ENCODE measurements around the gene TMEM255B.

The TMEM255B gene

DNA sequence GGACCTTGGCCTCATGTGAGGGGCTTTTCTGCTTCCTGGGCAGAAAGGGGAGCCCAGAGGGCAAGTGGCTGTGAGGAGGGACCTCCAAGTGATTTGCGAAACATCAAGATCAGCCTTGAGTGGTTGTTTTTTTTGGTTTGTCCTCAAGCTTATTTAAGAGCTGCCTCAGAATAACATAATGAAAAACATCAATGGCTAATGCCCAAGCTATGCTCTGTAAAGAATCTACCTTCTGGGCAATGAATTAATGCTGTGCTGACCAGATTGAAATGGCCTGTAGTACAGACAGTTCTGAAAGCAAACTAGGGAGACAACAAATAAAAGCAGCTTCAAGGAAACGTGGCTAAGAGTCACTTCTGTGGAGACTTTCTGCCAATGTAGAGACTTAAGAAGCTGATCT is 8.3 kb downstream of the TMEM255B start:
- Histone ChIP-seq H3K27ac (no peak overlapping the region), H3K79me2 (ENCODE audit: insufficient read depth, low read depth) (no peaks in the 10 kb centered on the region), H2AFZ (ENCODE audit: low read depth) (no peak overlapping the region), H3K4me3 (IDR thresholded peaks at IDR 0.05; ENCODE audit: insufficient read depth, low read depth, low read length) (no peak overlapping the region), H3K4me1 (ENCODE audit: low read depth, poor library complexity, severe bottlenecking) (no peaks in the 10 kb centered on the region), H4K20me1 (ENCODE audit: insufficient read depth) (no peaks in the 10 kb centered on the region), H3K4me2 (no peak overlapping the region), H3K9ac (no peak overlapping the region), H3K27me3 (ENCODE audit: insufficient read depth, low read depth) (peaks cover 82% of the 10 kb centered on the region), H3K36me3 (ENCODE audit: insufficient read depth) (no peaks in the 10 kb centered on the region)
- TF ChIP-seq, protein P1, sequence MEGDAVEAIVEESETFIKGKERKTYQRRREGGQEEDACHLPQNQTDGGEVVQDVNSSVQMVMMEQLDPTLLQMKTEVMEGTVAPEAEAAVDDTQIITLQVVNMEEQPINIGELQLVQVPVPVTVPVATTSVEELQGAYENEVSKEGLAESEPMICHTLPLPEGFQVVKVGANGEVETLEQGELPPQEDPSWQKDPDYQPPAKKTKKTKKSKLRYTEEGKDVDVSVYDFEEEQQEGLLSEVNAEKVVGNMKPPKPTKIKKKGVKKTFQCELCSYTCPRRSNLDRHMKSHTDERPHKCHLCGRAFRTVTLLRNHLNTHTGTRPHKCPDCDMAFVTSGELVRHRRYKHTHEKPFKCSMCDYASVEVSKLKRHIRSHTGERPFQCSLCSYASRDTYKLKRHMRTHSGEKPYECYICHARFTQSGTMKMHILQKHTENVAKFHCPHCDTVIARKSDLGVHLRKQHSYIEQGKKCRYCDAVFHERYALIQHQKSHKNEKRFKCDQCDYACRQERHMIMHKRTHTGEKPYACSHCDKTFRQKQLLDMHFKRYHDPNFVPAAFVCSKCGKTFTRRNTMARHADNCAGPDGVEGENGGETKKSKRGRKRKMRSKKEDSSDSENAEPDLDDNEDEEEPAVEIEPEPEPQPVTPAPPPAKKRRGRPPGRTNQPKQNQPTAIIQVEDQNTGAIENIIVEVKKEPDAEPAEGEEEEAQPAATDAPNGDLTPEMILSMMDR (conservative IDR thresholded peaks at IDR 0.05; ENCODE audit: low read depth, low read length): no peak

DNA sequence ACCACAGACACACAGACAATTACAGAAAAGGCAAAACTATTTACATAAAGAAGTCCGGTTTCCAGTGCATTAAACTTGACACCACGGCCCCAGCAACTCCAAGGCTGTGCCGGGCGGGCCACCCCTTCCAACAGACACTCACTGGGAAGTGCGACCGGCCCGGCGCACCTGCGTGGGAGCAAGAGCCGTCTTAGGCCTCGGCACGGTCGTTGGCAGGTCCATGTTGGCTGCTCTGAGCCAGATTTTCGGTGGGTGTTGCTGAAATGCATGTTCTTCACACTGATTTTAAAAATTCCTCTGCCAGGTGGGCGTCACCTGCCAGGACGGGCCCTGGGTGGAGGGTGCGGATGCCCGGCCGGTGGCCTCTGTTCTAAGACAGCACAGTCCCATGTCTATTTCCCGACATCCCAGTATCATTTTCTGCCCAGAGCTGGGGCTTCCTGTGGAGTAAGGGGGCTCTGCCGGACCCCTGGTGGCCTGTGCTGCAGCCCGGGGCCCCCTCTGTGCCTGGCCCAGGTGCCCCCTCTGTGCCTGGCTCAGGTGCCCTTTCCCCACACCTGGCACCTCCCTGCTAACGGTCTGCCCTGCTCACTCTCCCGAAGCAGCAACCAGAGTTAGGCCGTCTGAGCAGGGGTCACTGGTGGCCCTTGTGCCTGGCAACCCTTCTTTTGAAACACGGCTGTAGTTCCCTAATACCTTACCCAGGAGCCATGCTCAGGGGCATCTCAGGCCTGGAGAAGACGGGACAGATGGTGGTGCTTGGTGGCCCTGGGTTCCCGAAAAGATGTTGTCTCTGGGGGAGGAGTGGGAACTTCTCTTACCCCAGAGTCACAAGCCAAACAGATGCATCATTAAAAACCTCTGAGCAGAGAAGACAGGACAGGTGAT is 9.2 kb downstream of the TMEM255B start:
- Histone ChIP-seq H3K4me3 (IDR thresholded peaks at IDR 0.05; ENCODE audit: insufficient read depth, low read depth, low read length) (no peak overlapping the region), H3K4me1 (ENCODE audit: low read depth, poor library complexity, severe bottlenecking) (no peaks in the 10 kb centered on the region), H3K27ac (no peak overlapping the region), H4K20me1 (ENCODE audit: insufficient read depth) (no peaks in the 10 kb centered on the region), H3K4me2 (no peak overlapping the region), H3K36me3 (ENCODE audit: insufficient read depth) (no peaks in the 10 kb centered on the region), H3K79me2 (ENCODE audit: insufficient read depth, low read depth) (no peaks in the 10 kb centered on the region), H3K27me3 (ENCODE audit: insufficient read depth, low read depth) (peaks cover 73% of the 10 kb centered on the region), H2AFZ (ENCODE audit: low read depth) (no peak overlapping the region), H3K9ac (no peak overlapping the region)
- TF ChIP-seq, protein P1 (conservative IDR thresholded peaks at IDR 0.05; ENCODE audit: low read depth, low read length): no peak

DNA sequence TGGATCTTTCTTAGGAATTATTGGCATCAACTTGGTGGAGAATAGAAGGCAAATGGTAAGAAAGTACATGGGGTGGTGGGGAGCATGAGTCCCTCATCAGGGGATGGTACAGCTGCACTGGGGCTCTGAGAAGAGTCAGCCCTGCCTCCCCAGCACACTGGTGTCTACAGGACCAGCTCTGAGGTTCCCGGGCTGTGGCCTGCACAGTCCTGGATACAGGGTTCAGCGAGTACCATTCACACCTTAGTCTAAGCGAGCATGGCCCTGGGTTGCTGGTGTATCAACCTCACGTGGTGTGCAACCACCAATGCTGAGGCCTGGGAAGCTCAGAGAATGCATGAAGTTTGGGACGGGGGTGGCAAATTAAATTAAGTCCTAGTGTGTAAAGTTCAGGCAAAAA is 10.1 kb downstream of the TMEM255B start:
- Histone ChIP-seq H4K20me1 (ENCODE audit: insufficient read depth) (no peaks in the 10 kb centered on the region), H3K9ac (no peak overlapping the region), H3K4me2 (no peak overlapping the region), H3K79me2 (ENCODE audit: insufficient read depth, low read depth) (no peaks in the 10 kb centered on the region), H3K36me3 (ENCODE audit: insufficient read depth) (no peaks in the 10 kb centered on the region), H3K4me1 (ENCODE audit: low read depth, poor library complexity, severe bottlenecking) (no peaks in the 10 kb centered on the region), H3K27me3 (ENCODE audit: insufficient read depth, low read depth) (peaks cover 65% of the 10 kb centered on the region), H2AFZ (ENCODE audit: low read depth) (no peak overlapping the region), H3K4me3 (IDR thresholded peaks at IDR 0.05; ENCODE audit: insufficient read depth, low read depth, low read length) (no peak overlapping the region), H3K27ac (no peak overlapping the region)
- TF ChIP-seq, protein P1 (conservative IDR thresholded peaks at IDR 0.05; ENCODE audit: low read depth, low read length): no peak

DNA sequence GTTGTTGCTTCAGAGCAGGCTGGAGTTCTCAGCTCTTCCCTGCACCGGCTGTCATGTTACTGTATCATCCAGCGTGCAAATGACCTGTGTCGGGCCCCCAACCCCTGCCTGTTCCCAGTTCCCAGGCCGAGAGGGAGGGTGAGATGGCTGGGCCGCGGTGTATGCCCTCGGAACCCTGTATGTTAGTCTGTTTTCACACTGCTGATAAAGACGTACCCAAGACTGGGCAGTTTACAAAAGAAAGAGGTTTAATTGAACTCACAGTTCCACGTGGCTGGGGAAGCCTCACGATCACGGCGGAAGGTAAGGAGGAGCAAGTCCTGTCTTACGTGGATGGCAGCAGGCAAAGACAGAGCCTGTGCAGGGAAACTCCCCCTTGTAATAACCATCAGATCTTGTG is 10.9 kb downstream of the TMEM255B start:
- H3K27ac ChIP-seq: no peak overlapping the region
- no peak overlapping the region for H3K4me3 ChIP-seq (IDR thresholded peaks at IDR 0.05; ENCODE audit: insufficient read depth, low read depth, low read length)
- no peak overlapping the region for H2AFZ ChIP-seq (ENCODE audit: low read depth)
- no peaks in the 10 kb centered on the region for H4K20me1 ChIP-seq (ENCODE audit: insufficient read depth)
- no peaks in the 10 kb centered on the region for H3K36me3 ChIP-seq (ENCODE audit: insufficient read depth)
- no peak overlapping the region for H3K4me2 ChIP-seq
- H3K27me3 ChIP-seq (ENCODE audit: insufficient read depth, low read depth): peaks cover 58% of the 10 kb centered on the region
- no peak overlapping the region for H3K9ac ChIP-seq
- no peaks in the 10 kb centered on the region for H3K79me2 ChIP-seq (ENCODE audit: insufficient read depth, low read depth)
- H3K4me1 ChIP-seq (ENCODE audit: low read depth, poor library complexity, severe bottlenecking): no peaks in the 10 kb centered on the region
- TF ChIP-seq, protein P1 (conservative IDR thresholded peaks at IDR 0.05; ENCODE audit: low read depth, low read length): no peak

Measured in KMS-11 (cell line).